ENCODE measurements around the gene IRAK4. TPM values are rescaled to one million over a fixed set of nuclear protein-coding genes. Genes with fewer than 3 reads are reported as not detected.

Gene IRAK4
- total RNA-seq, 1 experiment from 2014 or later: 15.3 TPM

DNA sequence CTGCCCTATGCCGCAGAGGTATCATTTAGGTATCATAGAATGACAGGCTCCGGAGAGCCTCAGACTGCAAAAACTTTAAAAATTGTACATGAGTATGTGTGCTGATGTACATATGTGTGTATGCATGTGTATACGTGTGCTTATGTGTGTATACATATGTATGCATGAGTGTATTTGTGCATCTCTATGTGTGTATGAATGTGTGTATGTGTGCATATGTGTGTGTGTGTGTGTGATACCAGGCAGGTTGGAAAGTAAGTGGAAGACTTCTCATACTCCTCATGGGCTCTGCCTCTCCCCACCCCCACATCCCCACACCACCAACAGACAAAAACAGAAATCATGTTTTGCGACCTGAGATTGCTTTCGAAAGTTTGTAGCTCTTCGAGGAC, 76.5 kb downstream of the IRAK4 start:
- TF ChIP-seq, protein P1, sequence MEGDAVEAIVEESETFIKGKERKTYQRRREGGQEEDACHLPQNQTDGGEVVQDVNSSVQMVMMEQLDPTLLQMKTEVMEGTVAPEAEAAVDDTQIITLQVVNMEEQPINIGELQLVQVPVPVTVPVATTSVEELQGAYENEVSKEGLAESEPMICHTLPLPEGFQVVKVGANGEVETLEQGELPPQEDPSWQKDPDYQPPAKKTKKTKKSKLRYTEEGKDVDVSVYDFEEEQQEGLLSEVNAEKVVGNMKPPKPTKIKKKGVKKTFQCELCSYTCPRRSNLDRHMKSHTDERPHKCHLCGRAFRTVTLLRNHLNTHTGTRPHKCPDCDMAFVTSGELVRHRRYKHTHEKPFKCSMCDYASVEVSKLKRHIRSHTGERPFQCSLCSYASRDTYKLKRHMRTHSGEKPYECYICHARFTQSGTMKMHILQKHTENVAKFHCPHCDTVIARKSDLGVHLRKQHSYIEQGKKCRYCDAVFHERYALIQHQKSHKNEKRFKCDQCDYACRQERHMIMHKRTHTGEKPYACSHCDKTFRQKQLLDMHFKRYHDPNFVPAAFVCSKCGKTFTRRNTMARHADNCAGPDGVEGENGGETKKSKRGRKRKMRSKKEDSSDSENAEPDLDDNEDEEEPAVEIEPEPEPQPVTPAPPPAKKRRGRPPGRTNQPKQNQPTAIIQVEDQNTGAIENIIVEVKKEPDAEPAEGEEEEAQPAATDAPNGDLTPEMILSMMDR (IDR thresholded peaks at IDR 0.05; ENCODE audit: insufficient read depth in 1 of 2, low read depth in 1 of 2, low read length in 1 of 2, severe bottlenecking in 1 of 2, unreplicated experiment in 1 of 2): no peak
- no peaks in the 10 kb centered on the region for H3K9me3 ChIP-seq
- Mint-ChIP-seq H3K27ac (ENCODE audit: unreplicated experiment) (peak overlapping the region; percentile 81), H3K4me1 (ENCODE audit: low read depth, unreplicated experiment) (peaks cover 25% of the 10 kb centered on the region), H3K27me3 (ENCODE audit: insufficient read depth, unreplicated experiment) (no peaks in the 10 kb centered on the region), H3K9me3 (ENCODE audit: unreplicated experiment) (no peaks in the 10 kb centered on the region), H3K4me3 (ENCODE audit: unreplicated experiment) (peak overlapping the region; percentile 81), H3K36me3 (ENCODE audit: insufficient read depth, unreplicated experiment) (no peaks in the 10 kb centered on the region)
- H3K4me3 ChIP-seq (ENCODE audit: low read depth, low read length): peak overlapping the region; percentile 59
- H3K27me3 ChIP-seq (replicated peaks; ENCODE audit: control insufficient read depth, insufficient read depth, low read length): no peaks in the 10 kb centered on the region
- TSS peak; percentile 41 for BruUV-seq (replicated peaks)
- peaks cover 22% of the 10 kb centered on the region for H3K4me1 ChIP-seq
- CTCF ChIA-PET: interaction anchor here (0.8 to 1.0 kb wide), 2 partner anchors 30 to 47 kb away, joined by 4 read pairs; no protein-coding TSS in a partner anchor
- DNase-seq: no peak
- no peaks in the 10 kb centered on the region for H3K36me3 ChIP-seq (ENCODE audit: control insufficient read depth, insufficient read depth, low read length)
- intact Hi-C loops (cut with micrococcal nuclease; ENCODE audit: unreplicated experiment): no loop called here
- POLR2A ChIA-PET: interaction anchor here (0.9 to 3.7 kb wide), 4 partner anchors 30 to 77 kb away, joined by 3 to 18 read pairs (median 4); partner anchors contain the start of gene TWF1

DNA sequence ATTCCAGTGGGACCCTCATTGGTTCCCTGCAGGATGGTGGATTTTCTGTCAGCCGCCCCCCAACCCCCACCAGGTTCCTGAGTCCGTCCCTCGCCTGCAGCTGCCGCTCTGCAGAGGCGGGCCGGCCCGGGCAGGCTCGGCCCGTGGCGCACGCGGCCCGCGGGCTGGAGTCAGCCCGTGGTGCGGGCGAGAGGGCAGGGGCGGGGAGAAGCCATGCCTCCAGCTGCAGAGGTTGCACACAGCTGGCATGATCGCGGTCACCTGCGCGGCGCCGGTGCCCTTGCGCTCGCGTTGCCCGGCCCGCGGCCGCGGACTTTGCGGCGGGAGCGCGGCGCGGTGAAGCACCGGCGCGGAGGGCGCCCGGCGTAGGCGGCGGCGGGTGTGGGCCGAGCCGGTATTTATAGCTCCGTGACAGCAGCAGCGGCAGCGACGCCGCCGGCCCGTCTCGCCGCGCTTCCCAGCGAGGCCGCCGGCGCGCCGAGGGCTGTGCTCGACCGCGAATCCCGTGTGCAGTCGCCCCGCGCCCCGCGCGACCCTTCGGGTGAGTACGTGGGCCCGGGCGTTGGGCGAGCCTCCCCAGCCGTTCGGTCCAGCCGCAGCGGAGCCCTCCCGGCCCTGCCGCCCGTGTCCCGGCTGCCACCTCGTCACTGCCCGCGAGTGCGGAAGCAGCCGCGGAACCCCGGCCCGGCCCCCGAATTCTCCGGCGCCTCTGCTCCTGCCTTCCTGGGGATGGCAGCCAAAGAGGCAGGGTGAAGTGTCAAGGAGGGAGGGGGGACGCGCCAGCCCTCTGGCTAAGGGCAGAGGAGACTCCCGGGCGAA, 77.1 kb downstream of the IRAK4 start, which contains the start of gene TMEM117:
Gene TMEM117 (plus strand): TSS at position 426 of the 819 bp plus-strand sequence.
- peak; percentile 75 to 80 for DNase-seq
- Mint-ChIP-seq H3K27ac (ENCODE audit: unreplicated experiment) (peak within 1 kb of the TSS; percentile 87), H3K36me3 (ENCODE audit: insufficient read depth, unreplicated experiment) (no peaks in the 10 kb centered on the region), H3K9me3 (ENCODE audit: unreplicated experiment) (no peaks in the 10 kb centered on the region), H3K4me3 (ENCODE audit: unreplicated experiment) (peak within 1 kb of the TSS; percentile 81), H3K4me1 (ENCODE audit: low read depth, unreplicated experiment) (peaks cover 31% of the 10 kb centered on the region), H3K27me3 (ENCODE audit: insufficient read depth, unreplicated experiment) (no peaks in the 10 kb centered on the region)
- H3K36me3 ChIP-seq (ENCODE audit: control insufficient read depth, insufficient read depth, low read length): no peaks in the 10 kb centered on the region
- TF ChIP-seq, protein P1 (IDR thresholded peaks at IDR 0.05; ENCODE audit: insufficient read depth in 1 of 2, low read depth in 1 of 2, low read length in 1 of 2, severe bottlenecking in 1 of 2, unreplicated experiment in 1 of 2): no peak
- CTCF ChIA-PET: interaction anchor here (1.0 kb wide), 1 partner anchor 47 kb away, joined by 4 read pairs; no protein-coding TSS in a partner anchor
- no TSS peak for BruUV-seq (replicated peaks)
- peak within 1 kb of the TSS; percentile 59 for H3K4me3 ChIP-seq (ENCODE audit: low read depth, low read length)
- H3K9me3 ChIP-seq: no peaks in the 10 kb centered on the region
- H3K27me3 ChIP-seq (replicated peaks; ENCODE audit: control insufficient read depth, insufficient read depth, low read length): no peaks in the 10 kb centered on the region
- intact Hi-C loops (cut with micrococcal nuclease; ENCODE audit: unreplicated experiment): loop anchor here (1.0 kb wide), 4 partner anchors 12 to 46 kb away; partner anchors contain the start of gene TWF1
- peaks cover 28% of the 10 kb centered on the region for H3K4me1 ChIP-seq
- POLR2A ChIA-PET: interaction anchor here (0.9 to 3.7 kb wide), 4 partner anchors 30 to 78 kb away, joined by 3 to 18 read pairs (median 4); partner anchors contain the start of gene TWF1

DNA sequence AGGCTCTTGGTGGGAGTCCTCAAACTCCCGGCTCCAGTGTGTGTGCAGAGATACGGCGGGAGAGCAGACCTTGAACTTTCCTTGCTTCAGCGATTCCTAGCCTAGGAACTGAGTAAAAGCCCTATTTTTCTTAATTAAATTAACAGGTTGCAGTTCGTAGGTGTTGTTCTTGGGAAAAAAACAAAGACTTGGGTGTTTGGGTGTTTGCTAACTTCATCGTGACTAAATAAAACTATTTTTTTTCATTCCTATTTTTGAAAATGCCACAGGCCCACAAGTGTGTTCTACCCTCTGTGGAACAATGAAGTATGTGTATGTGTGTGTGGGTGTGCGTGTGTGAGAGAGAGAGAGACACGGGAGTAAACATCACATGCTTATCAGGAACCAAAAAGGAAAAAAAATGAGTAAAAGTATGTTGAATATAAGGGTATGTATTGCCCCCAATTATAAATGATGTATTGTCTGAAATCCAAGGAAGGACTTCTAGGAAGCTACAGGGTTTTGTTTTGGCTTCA, 77.8 kb downstream of the IRAK4 start:
- ChIA-PET CTCF (interaction anchor here (1.0 kb wide), 1 partner anchor 46 kb away, joined by 4 read pairs; no protein-coding TSS in a partner anchor), POLR2A (interaction anchor here (0.7 to 3.7 kb wide), 5 partner anchors 11 to 78 kb away, joined by 3 to 18 read pairs (median 4); partner anchors contain the start of gene TWF1)
- Histone ChIP-seq H3K4me1 (peaks cover 30% of the 10 kb centered on the region), H3K9me3 (no peaks in the 10 kb centered on the region), H3K36me3 (ENCODE audit: control insufficient read depth, insufficient read depth, low read length) (no peaks in the 10 kb centered on the region), H3K4me3 (ENCODE audit: low read depth, low read length) (peak overlapping the region; percentile 59), H3K27me3 (replicated peaks; ENCODE audit: control insufficient read depth, insufficient read depth, low read length) (no peaks in the 10 kb centered on the region)
- intact Hi-C loops (cut with micrococcal nuclease; ENCODE audit: unreplicated experiment): loop anchor here (1.0 kb wide), 4 partner anchors 12 to 46 kb away; partner anchors contain the start of gene TWF1
- TF ChIP-seq, protein P1 (IDR thresholded peaks at IDR 0.05; ENCODE audit: insufficient read depth in 1 of 2, low read depth in 1 of 2, low read length in 1 of 2, severe bottlenecking in 1 of 2, unreplicated experiment in 1 of 2): no peak
- Mint-ChIP-seq H3K27me3 (ENCODE audit: insufficient read depth, unreplicated experiment) (no peaks in the 10 kb centered on the region), H3K36me3 (ENCODE audit: insufficient read depth, unreplicated experiment) (no peaks in the 10 kb centered on the region), H3K4me3 (ENCODE audit: unreplicated experiment) (peak overlapping the region; percentile 81), H3K4me1 (ENCODE audit: low read depth, unreplicated experiment) (peaks cover 38% of the 10 kb centered on the region), H3K9me3 (ENCODE audit: unreplicated experiment) (no peaks in the 10 kb centered on the region), H3K27ac (ENCODE audit: unreplicated experiment) (peak overlapping the region; percentile 87)
- TSS peak; percentile 40 for BruUV-seq (replicated peaks)
- peak in 1 of 2 experiments; percentile 29 for DNase-seq
